ENCODE measurements around the gene DLG2.
"Not testable (repeated sequence)": the region's sequence is repeated elsewhere in the genome, so short reads cannot be mapped to it uniquely, and the experiment has no call there.

The DLG2 gene

DNA sequence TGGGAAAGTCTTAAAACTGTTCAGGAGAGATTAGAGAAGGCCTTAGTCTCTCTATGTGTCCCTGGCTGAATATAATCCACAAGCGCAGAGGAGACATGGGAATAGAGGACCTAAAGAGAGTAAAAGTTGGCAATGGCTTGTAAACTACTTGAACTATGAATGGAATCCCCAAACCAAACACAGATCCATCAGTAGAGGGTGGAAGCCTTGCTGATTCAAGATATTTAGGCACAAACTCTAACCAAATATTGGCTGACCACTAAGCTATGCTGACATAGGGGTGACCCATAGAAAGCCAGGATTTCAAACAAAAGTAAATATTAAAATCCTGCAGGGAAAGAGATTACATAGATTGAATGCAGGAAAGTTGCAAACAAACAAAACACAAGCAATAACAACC, 439.2 kb downstream of the DLG2 start:
- DNase-seq, result no peak

DNA sequence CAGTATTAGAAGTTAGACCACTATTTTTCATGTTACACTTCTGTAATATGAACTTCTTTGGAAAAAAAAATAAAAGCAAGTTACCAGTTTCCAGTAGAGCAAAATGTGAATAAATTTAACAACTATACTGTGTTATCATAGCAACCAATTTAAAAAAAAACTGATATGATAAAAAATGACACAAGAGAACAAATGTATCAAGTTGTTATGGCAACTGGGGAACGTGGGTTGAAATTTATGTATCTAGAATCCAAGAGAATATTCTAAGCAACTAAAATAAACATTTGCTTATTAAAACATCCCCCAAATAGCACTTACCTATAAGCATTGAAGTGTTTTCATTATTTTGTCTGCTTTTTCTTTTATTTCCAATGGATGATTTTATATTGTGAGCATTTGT, 442.4 kb downstream of the DLG2 start:
- no peak for DNase-seq

GRCh38 chr11:85182441-85183387, 444.4 kb downstream of the DLG2 start:
- peak; percentile 18 for DNase-seq

DNA sequence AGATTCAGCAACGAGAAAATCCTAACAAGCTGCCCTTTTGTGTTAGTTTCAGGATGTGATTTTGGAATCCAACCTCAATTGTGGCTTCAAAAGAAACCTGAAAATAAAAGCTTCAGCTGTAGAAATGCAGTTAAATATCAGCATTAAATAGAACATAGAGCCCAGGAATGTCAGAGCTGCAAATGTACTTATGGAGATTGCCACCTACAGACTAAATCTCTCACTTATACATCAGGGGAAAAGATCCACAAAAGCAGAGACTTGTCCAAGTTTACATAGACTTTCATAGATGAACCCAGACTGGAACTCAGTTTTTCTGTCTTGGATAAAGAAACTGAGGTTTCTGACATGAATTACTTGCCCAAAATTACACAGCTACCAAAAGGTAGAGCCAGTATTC, 446.6 kb downstream of the DLG2 start:
- no peak for DNase-seq

DNA sequence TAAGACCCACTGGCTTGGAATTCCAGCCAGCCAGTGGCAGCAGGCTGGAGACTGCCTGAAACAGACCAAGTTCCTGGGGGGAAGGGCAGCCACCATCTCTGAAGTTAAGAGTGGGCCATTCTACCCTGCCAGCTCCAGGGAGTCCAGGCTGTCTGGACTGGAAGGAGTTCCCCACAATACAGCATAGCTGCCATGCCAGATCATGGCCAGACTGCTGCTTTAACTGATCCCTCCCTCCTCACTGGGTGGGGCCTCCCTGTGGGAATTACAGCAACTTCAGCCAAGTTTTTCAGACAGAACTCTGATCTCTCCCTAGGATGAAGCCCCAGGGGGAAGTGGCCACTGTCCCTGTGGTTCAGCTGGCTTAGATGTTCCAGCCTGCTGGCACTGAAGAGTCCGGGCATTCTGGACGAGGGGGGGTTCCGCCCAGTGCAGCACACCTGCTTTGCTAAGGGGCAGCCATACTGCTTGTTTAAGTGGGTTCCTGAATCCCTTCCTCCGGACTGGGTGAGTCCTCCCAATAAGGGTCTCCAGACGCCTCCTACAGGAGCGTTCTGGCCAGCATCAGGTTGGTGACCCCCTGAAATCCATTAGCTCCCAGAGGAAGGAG, 455.4 kb downstream of the DLG2 start:
- DNase-seq, result no peak

- peak; percentile 62 for DNase-seq
Observed at GRCh38 chr11:85170184-85170583, 457.0 kb downstream of the DLG2 start.

DNA sequence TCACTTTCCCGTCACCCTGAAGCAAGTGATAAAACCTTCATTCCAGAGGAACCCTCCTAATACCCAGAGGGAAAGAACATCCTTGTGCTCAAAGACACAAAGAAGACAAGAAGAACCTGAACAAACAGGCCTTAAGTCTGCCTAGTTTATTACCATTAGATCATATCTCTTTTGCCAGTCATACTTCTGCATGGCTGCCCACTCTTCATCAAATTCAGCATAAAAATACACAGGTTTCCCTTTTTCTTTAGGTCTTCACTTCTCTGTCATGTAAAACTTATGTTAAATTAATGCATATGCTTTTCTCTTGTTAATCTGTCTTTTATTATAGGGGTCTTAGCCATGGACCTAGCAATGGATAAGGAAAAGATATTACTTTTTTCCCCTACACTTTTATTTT, 459.7 kb downstream of the DLG2 start:
- no peak for DNase-seq

DNA sequence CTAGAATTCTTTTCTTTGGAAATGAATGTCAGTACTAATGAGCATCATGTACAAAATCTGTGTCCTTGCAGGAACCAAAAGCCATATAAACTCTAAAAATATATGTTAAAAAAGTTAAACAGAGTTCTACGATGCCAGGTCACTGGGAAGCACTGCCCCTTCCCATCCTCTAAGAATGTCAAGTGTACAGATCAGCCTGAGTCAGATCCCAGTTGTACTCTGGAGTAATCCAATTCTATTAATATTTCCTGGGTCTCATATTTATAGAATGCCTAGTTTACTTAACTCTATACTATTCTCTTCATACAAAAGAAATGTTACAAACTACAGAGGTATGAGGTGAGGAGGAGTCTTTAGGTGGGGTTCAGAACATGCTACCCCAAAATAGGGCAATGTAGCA, 460.1 kb downstream of the DLG2 start:
- no peak for DNase-seq

- no peak for DNase-seq
Observed at GRCh38 chr11:85165819-85166218, 461.3 kb downstream of the DLG2 start.

GRCh38 chr11:85164743-85165142, 462.4 kb downstream of the DLG2 start:
- DNase-seq, result no peak

DNA sequence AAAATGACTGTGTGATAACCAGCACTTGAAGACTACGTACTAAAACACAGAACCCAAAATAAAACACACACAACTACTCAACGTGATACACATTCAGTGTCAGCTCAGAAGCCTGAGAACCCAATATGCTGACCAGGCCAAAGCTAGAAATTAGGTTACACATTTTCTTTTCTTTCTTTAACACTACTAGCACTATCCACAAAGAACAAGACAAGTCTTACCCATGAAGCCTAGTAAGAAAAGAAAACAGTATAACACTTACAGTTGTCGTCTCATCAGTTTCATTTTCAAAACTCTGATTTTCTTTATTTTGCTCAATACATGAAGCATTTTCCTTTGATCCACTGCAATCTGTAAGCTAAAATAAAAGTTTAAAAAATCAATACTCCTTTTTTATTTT, 472.9 kb downstream of the DLG2 start:
- DNase-seq, result no peak

- DNase-seq, result no peak
Observed at GRCh38 chr11:85137597-85137996, 489.5 kb downstream of the DLG2 start.

- DNase-seq, result no peak
Observed at GRCh38 chr11:85133636-85134035, 493.5 kb downstream of the DLG2 start.

GRCh38 chr11:85132851-85133585, 494.1 kb downstream of the DLG2 start:
- DNase-seq, result no peak

DNA sequence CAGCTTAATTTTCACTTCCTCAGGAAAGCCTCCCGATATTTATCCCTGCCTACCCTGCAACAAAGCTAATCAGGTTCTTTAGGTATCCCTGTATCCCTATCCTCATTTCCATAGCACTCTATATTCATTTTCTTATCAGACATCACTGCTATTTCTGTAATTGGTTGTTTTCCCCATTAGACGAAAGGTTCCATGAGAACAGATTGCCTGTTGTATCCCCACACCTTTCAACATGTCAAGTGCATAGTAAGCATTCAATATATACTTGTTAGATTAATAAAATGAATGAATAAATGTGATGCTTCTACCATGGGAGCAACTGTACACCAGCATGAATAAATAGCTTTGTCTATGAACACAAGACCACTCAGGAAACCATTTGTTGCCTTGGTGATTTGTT, 499.8 kb downstream of the DLG2 start:
- DNase-seq, result no peak

DNA sequence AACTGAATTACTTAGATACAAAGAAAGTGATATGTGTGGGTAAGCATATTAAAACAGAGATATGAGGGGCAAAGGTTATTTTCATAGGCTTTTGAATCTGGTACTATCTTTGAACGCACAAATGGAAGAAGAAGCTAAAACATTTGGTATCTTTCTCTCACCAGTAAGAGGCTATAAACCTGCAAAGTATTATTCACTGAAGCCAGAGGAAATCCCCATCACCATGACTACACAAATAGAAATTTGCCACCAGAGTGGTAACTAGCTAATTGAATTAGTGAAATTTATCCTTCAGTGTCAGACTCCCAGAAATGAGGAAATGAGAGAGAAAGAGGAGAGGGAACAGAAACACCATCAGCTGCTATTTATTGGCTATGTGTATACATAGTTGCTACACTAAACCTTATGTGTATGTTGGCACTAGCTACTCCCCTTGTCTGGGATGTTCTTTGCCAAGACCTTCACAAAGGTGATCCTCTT, 503.4 kb downstream of the DLG2 start:
- DNase-seq, result peak; percentile 18

- no peak for DNase-seq
Observed at GRCh38 chr11:85118151-85118550, 509.0 kb downstream of the DLG2 start.

- DNase-seq, result peak; percentile 3
Observed at GRCh38 chr11:85115798-85116197, 511.3 kb downstream of the DLG2 start.

- no peak for DNase-seq
Observed at GRCh38 chr11:85114786-85115185, 512.4 kb downstream of the DLG2 start.

DNA sequence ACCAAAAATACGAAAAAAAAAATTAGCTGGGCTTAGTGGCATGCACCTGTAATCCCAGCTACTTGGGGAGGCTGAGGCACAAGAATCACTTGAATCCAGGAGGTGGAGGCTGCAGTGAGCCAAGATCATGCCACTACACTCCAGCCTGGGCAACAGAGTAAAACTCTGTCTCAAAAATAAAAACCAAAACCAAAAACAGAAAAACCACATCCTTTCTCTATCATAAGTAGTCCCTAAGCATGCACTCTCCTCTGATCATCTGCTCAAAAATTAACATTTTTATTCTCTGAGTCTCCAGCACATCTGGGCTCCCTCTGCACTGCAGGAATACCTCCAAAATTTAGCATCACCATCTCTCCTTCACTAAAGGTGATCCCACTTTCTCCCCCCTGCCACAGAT, 516.9 kb downstream of the DLG2 start:
- DNase-seq, result not testable (repeated sequence)

DNA sequence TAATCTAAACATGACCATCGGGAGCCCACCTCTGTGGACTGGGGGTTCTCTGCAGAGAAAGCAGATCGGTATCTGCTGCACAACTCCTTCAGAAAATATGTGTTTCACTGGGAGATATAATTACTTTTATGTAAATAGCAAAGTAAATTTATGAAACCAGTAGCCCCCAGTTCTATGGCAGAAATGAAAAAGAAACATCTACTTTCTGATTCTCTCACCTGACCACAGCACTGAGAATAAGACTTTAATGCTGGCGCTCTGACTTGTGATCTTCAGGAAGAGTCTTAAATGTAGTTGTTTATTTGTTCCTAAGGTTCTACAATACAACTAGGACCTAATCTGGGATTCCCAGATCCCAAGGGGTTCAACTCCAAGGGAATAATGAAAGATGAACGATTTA, 518.0 kb downstream of the DLG2 start:
- no peak for DNase-seq

- DNase-seq, result no peak
Observed at GRCh38 chr11:85105868-85106267, 521.3 kb downstream of the DLG2 start.

DNA sequence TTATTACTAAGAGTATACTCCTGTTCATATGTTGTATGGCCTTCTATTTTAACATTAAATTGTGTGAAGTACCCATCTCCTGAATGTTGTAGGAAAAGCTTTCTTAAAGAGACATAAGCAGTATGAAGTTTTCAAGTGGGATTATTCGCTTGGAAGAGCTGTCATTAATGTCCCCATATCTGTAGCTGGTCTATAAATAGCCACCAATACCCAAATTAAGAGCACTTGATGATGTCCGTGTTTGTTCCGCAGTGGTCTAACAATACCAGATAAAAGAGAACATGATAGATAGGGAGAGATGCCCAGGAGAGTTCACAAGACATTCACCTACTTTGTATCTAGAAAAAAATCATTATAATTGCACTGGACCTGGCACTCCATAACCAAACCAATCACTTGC, 527.6 kb downstream of the DLG2 start:
- no peak for DNase-seq

- no peak for DNase-seq
Observed at GRCh38 chr11:85098996-85099395, 528.1 kb downstream of the DLG2 start.

Data from kidney glomerular epithelial cell (primary cell).